Psoas muscle (tissue), 8 donors: ENCODE data around the gene ZC3H13. TPM values are rescaled to one million over a fixed set of nuclear protein-coding genes. Genes with fewer than 3 reads are reported as not detected.

Experiments used
- ATAC-seq, 4 donors: fragments of 200-7000 bp; cut with Tn5 transposase; one replicate each; pipeline ENCODE4 v1.9.1; 2020; ENCODE audit warnings: moderate library complexity in 3 of 4, mild to moderate bottlenecking in 2 of 4
- DNase-seq, 2 donors: peaks; one replicate each; pipeline ENCODE4 v3.0.0-alpha.2; 2020
- H3K27ac ChIP-seq: fragments of 200-600 bp; one replicate; pipeline ENCODE4 v1.8.0; 2022
- H3K27me3 ChIP-seq, 3 donors: fragments of 200-600 bp in 1 of 3; one replicate each; pipeline versions ENCODE4 v1.6.1 to v1.8.0; 2013 to 2022; ENCODE audit warnings: low read length in 2 of 3, mild to moderate bottlenecking in 2 of 3, moderate library complexity in 1 of 3; ENCODE audit not compliant: insufficient read depth in 3 of 3
- H3K36me3 ChIP-seq, 2 donors: fragments of 200-600 bp in 1 of 2; one replicate each; pipeline versions ENCODE4 v1.6.1 to v1.8.0; 2013 to 2022; ENCODE audit warnings: low read depth in 1 of 2, mild to moderate bottlenecking in 1 of 2, moderate library complexity in 1 of 2; ENCODE audit not compliant: insufficient read depth in 1 of 2
- H3K4me1 ChIP-seq: fragments of 200-600 bp; one replicate; pipeline ENCODE4 v1.8.0; 2022
- H3K4me3 ChIP-seq: fragments of 200-600 bp; one replicate; pipeline ENCODE4 v1.8.0; 2022; ENCODE audit warnings: mild to moderate bottlenecking
- H3K9me3 ChIP-seq: fragments of 200-600 bp; one replicate; pipeline ENCODE4 v1.8.0; 2022
- CTCF ChIP-seq: fragments of 200-600 bp; IDR thresholded peaks from one replicate; pipeline ENCODE4 v1.8.0; 2022; ENCODE audit warnings: antibody characterized with exemption
- WGBS, 3 donors: extraction: QIAGEN DNeasy Blood & Tissue Kit; methylation state at CpG; one replicate each; pipeline versions ENCODE4 v1.1.6 to v1.1.7; 2013; 5-methylcytosine and 5-hydroxymethylcytosine counted together
- intact Hi-C, 2 donors: fragments of 100-400 bp; cut with DNase I; formaldehyde crosslinking; loops; one replicate each; pipeline versions ENCODE4 v1.11.0 to v1.14.2; 2022
- polyA plus RNA-seq, 3 donors: library from polyadenylated mRNA; stranded (reverse); fragments of 200-250 nt; gene quantifications; one replicate each; pipeline ENCODE4 v1.2.3, GENCODE V29; 2013
- total RNA-seq, 4 donors: library from RNA; stranded (reverse); fragmentation: NEBNext Ultra II Directional in 2 of 4; extraction: Animal tissue kit (Norgen Biotek cat#: 25700) in 2 of 4; gene quantifications; one replicate each; pipeline versions ENCODE4 v1.2.1 to v1.2.4, GENCODE V29; 2021 to 2023
- donor health status: healthy with polysubstance abuse.
- donor health status: DM: no; HTN: no; CAD: no; lungs with moderate emphysema.
- donor health status: Bipolar disorder and iron deficiency.
- donor health status: healthy.
- donor health status: DM: yes; HTN: yes; CAD: no.
- donor health status: DM: no; HTN: no; CAD: no.
- donor health status: DM: no; HTN: no; CAD: no.
- donor health status: DM: yes; HTN: yes; CAD: no.

Gene ZC3H13
- total and polyA plus RNA-seq, 7 donors, result 6.8 to 31.6 (median 25.4) TPM

DNA sequence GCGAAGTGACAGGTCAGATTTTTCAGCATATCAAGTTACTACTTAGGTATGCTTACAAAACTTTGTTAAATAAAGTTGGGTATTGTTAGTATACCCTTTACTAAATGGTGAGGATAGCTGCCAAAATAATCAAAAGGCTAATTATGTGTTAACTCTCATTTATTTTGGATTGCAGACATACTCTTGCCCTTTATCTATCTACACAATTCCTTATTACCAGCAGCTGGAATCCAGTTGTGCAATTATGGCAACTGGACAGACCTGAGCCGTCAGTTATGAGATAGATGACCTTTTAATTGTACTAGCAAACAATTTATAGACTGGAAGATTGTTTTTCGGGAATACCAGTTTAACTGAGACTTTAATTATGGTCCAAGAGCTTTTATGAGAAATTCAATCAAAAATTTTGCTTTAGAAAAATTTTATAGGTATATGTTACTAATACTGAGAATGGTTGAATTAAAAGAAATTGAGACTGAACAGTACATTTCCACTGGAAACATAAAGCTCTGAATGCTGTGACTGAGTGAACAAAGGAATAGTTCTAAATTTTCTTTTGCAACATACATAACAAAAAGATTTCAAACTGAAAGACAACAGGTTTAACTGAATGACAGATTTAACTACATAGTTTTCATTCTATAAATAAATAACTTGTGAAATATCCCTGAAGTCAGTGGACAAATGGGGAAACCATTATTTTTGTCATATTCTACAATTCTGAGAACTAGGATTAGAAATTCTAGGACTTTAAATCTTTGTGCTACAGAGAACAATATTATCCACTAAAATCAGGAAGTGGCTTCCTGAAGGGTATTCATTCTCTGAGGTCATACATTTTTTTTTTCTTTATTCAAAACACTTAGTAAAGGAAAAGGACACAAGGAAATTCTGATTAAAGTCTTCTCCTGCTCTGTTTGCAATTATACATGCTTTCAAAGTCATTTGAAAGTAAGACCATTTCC lies 97.4 kb downstream of the ZC3H13 start:
- intact Hi-C loops, result no loop called here
- no peak for DNase-seq
- no peak overlapping the region for H3K27ac ChIP-seq
- ATAC-seq, result no peak
- no peaks in the 10 kb centered on the region for H3K4me1 ChIP-seq
- WGBS, 3 donors, result 85 to 90% (median 85%) methylated on average over 3 of the region's 3 CpGs
- no peak for TF ChIP-seq CTCF
- H3K27me3 ChIP-seq, result no peaks in the 10 kb centered on the region
- no peaks in the 10 kb centered on the region for H3K9me3 ChIP-seq
- H3K4me3 ChIP-seq, result no peak overlapping the region
- H3K36me3 ChIP-seq, result peaks cover 0 to 43% of the 10 kb centered on the region in 2 donors

GRCh38 chr13:45953082-45953481 lies 99.5 kb downstream of the ZC3H13 start:
- ATAC-seq, result no peak
- Histone ChIP-seq H3K4me3 (no peak overlapping the region), H3K27me3 (no peaks in the 10 kb centered on the region), H3K27ac (no peak overlapping the region), H3K4me1 (no peaks in the 10 kb centered on the region), H3K9me3 (no peaks in the 10 kb centered on the region), H3K36me3 (peaks cover 0 to 27% of the 10 kb centered on the region in 2 donors)
- intact Hi-C loops, result no loop called here
- TF ChIP-seq CTCF, result no peak
- 93 to 95% (median 94%) methylated on average over 3 of the region's 3 CpGs for WGBS, 3 donors
- no peak for DNase-seq

- 89 to 95% (median 90%) methylated on average over 3 of the region's 3 CpGs for WGBS, 3 donors
Measured at GRCh38 chr13:45951724-45952123, 100.8 kb downstream of the ZC3H13 start.

GRCh38 chr13:45951166-45951565 lies 101.4 kb downstream of the ZC3H13 start:
- TF ChIP-seq CTCF, result no peak
- Histone ChIP-seq H3K36me3 (peaks cover 0 to 8% of the 10 kb centered on the region in 2 donors), H3K27ac (no peak overlapping the region), H3K4me3 (no peak overlapping the region), H3K9me3 (no peaks in the 10 kb centered on the region), H3K27me3 (no peaks in the 10 kb centered on the region), H3K4me1 (no peaks in the 10 kb centered on the region)
- ATAC-seq (no peak), DNase-seq (no peak)
- intact Hi-C loops, result no loop called here

More at GRCh38 chr13:45951724-45952123, 100.8 kb downstream of the ZC3H13 start:
- DNase-seq, result no peak
- TF ChIP-seq CTCF, result no peak
- ATAC-seq, result no peak
- Histone ChIP-seq H3K4me3 (no peak overlapping the region), H3K36me3 (peaks cover 0 to 13% of the 10 kb centered on the region in 2 donors), H3K27me3 (no peaks in the 10 kb centered on the region), H3K27ac (no peak overlapping the region), H3K9me3 (no peaks in the 10 kb centered on the region), H3K4me1 (no peaks in the 10 kb centered on the region)
- intact Hi-C loops, result no loop called here
